Smooth muscle cell (in vitro differentiated cells): ENCODE results near the gene RING1. TPM values are rescaled to one million over a fixed set of nuclear protein-coding genes. Genes with fewer than 3 reads are reported as not detected.

Source experiments
- DNase-seq: peaks from one replicate; lab custom pipeline; 2025; ENCODE audit not compliant: unreplicated experiment; lab: John Stamatoyannopoulos, UW
- H2AFZ ChIP-seq: fragments of 200-600 bp; sonication (generic); 2 replicates; pipeline ENCODE4 v1.6.0; 2016; ENCODE audit warnings: antibody characterized with exemption, low read depth, mild to moderate bottlenecking
- H3F3A ChIP-seq: fragments of 200-600 bp; sonication (generic); 2 replicates; pipeline ENCODE4 v1.6.0; 2017; ENCODE audit warnings: antibody characterized with exemption, low read depth
- H3K27ac ChIP-seq: fragments of 200-600 bp; sonication (generic); 2 replicates; pipeline ENCODE4 v1.5.1; 2016; ENCODE audit warnings: low read depth, mild to moderate bottlenecking
- H3K27me3 ChIP-seq: fragments of 200-600 bp; sonication (generic); 2 replicates; pipeline ENCODE4 v1.6.1; 2016; ENCODE audit warnings: low read depth, mild to moderate bottlenecking
- H3K36me3 ChIP-seq: fragments of 200-600 bp; sonication (generic); 2 replicates; pipeline ENCODE4 v1.5.1; 2016; ENCODE audit warnings: low read depth
- H3K4me1 ChIP-seq: fragments of 200-600 bp; sonication (generic); 2 replicates; pipeline ENCODE4 v1.5.1; 2016; ENCODE audit warnings: low read depth
- H3K4me2 ChIP-seq: fragments of 200-600 bp; sonication (generic); 2 replicates; pipeline ENCODE4 v1.6.0; 2016; ENCODE audit warnings: mild to moderate bottlenecking
- H3K4me3 ChIP-seq: fragments of 200-600 bp; sonication (generic); 2 replicates; pipeline ENCODE4 v1.5.1; 2016; ENCODE audit warnings: mild to moderate bottlenecking
- H3K79me2 ChIP-seq: fragments of 200-600 bp; sonication (generic); 2 replicates; pipeline ENCODE4 v1.6.0; 2016; ENCODE audit warnings: low read depth, mild to moderate bottlenecking
- H3K9ac ChIP-seq: fragments of 200-600 bp; sonication (generic); 2 replicates; pipeline ENCODE4 v1.6.0; 2016; ENCODE audit warnings: low read depth
- H3K9me3 ChIP-seq: fragments of 200-600 bp; sonication (generic); replicated peaks from 2 replicates; pipeline ENCODE4 v1.5.1; 2016; ENCODE audit warnings: low read depth
- H4K20me1 ChIP-seq: fragments of 200-600 bp; sonication (generic); 2 replicates; pipeline ENCODE4 v1.6.0; 2016; ENCODE audit warnings: low read depth
- CTCF ChIP-seq: fragments of 200-600 bp; sonication (generic); IDR thresholded peaks from 2 replicates; pipeline ENCODE4 v1.5.1; 2017; ENCODE audit warnings: borderline replicate concordance, mild to moderate bottlenecking, antibody characterized with exemption; ENCODE audit not compliant: insufficient read depth, poor library complexity, severe bottlenecking
- WGBS: methylation state at CpG from one replicate; pipeline ENCODE4 v1.1.7; 2016; ENCODE audit warnings: low lambda C conversion rate; 5-methylcytosine and 5-hydroxymethylcytosine counted together
- polyA plus RNA-seq: library from polyadenylated mRNA; unstranded; fragments of >200 nt; fragmentation: Nextera tagmentation; extraction: Ambion mirVana; gene quantifications from 2 replicates; pipeline ENCODE4 v1.2.1, GENCODE V29; 2016
- total RNA-seq: library from RNA; depleted of rRNA; stranded (reverse); fragments of >200 nt; gene quantifications from 2 replicates; pipeline ENCODE4 v1.2.3, GENCODE V29; 2014

RING1 gene
- total and polyA plus RNA-seq, 2 experiments from 2014 or later, result 31.6 to 32.2 TPM

- Histone ChIP-seq H3K27ac (no peak overlapping the region), H4K20me1 (no peaks in the 10 kb centered on the region), H2AFZ (no peak overlapping the region), H3K4me3 (no peak overlapping the region), H3K4me2 (no peak overlapping the region), H3K4me1 (peaks cover 15% of the 10 kb centered on the region), H3K79me2 (no peaks in the 10 kb centered on the region), H3K36me3 (no peaks in the 10 kb centered on the region), H3K9ac (no peak overlapping the region), H3F3A (no peaks in the 10 kb centered on the region), H3K27me3 (no peaks in the 10 kb centered on the region), H3K9me3 (no peaks in the 10 kb centered on the region)
- no peak for TF ChIP-seq CTCF
- WGBS, result 90% methylated on average over 6 of the region's 6 CpGs
- no peak for DNase-seq
Measured at GRCh38 chr6:33251395-33252012, 43.2 kb downstream of the RING1 start.

- Histone ChIP-seq H3K9me3 (no peaks in the 10 kb centered on the region), H3F3A (no peaks in the 10 kb centered on the region), H3K27me3 (no peaks in the 10 kb centered on the region), H3K36me3 (no peaks in the 10 kb centered on the region), H3K27ac (no peak overlapping the region), H2AFZ (no peak overlapping the region), H3K4me2 (no peak overlapping the region), H4K20me1 (no peaks in the 10 kb centered on the region), H3K9ac (no peak overlapping the region), H3K79me2 (no peaks in the 10 kb centered on the region), H3K4me1 (peaks cover 15% of the 10 kb centered on the region), H3K4me3 (no peak overlapping the region)
- no peak for DNase-seq
- TF ChIP-seq CTCF, result no peak
Measured at GRCh38 chr6:33252759-33253158, 44.5 kb downstream of the RING1 start.

GRCh38 chr6:33254591-33254990, 46.3 kb downstream of the RING1 start:
- Histone ChIP-seq H3K4me2 (no peak overlapping the region), H3K4me1 (peaks cover 9% of the 10 kb centered on the region), H3K27me3 (no peaks in the 10 kb centered on the region), H2AFZ (no peak overlapping the region), H3K9me3 (no peaks in the 10 kb centered on the region), H3K27ac (no peak overlapping the region), H4K20me1 (no peaks in the 10 kb centered on the region), H3K9ac (no peak overlapping the region), H3K79me2 (no peaks in the 10 kb centered on the region), H3F3A (no peaks in the 10 kb centered on the region), H3K36me3 (no peaks in the 10 kb centered on the region), H3K4me3 (no peak overlapping the region)
- 88% methylated on average over 4 of the region's 4 CpGs for WGBS
- TF ChIP-seq CTCF, result no peak
- no peak for DNase-seq

GRCh38 chr6:33259032-33259431, 50.7 kb downstream of the RING1 start:
- H4K20me1 ChIP-seq, result no peaks in the 10 kb centered on the region
- 96% methylated on average over 5 of the region's 5 CpGs for WGBS

More at GRCh38 chr6:33259032-33259431, 50.7 kb downstream of the RING1 start:
- Histone ChIP-seq H2AFZ (no peak overlapping the region), H3K27me3 (no peaks in the 10 kb centered on the region), H3F3A (no peaks in the 10 kb centered on the region), H3K79me2 (no peaks in the 10 kb centered on the region), H3K27ac (no peak overlapping the region), H3K36me3 (peaks cover 4% of the 10 kb centered on the region), H3K4me1 (no peaks in the 10 kb centered on the region), H3K9me3 (no peaks in the 10 kb centered on the region), H3K9ac (no peak overlapping the region), H3K4me3 (no peak overlapping the region), H3K4me2 (no peak overlapping the region)
- no peak for DNase-seq
- TF ChIP-seq CTCF, result no peak
